Measurements from ENCODE around the gene NCOR1. TPM values are rescaled to one million over a fixed set of nuclear protein-coding genes. Genes with fewer than 3 reads are reported as not detected.

NCOR1 gene
- total RNA-seq, 1 experiment from 2014 or later = 171 TPM

GRCh38 chr17:15981646-15982580 is 233.4 kb downstream of the NCOR1 start:
- Histone ChIP-seq H3K4me3 (no peak overlapping the region; the same call in 1 of the 2 replicates), H3K4me2 (peak overlapping the region; percentile 69), H3K79me2 (ENCODE audit: low read depth) (peaks cover 33% of the 10 kb centered on the region; the same call in 1 of the 2 replicates), H3K27ac (peak overlapping the region; percentile 93), H3K27me3 (ENCODE audit: insufficient read depth, low read depth) (no peaks in the 10 kb centered on the region), H3K9me2 (ENCODE audit: insufficient read depth) (no peaks in the 10 kb centered on the region), H3F3A (ENCODE audit: insufficient read depth, low read depth) (peaks cover 54% of the 10 kb centered on the region), H3K4me1 (replicated peaks; ENCODE audit: insufficient read depth) (peaks cover 42% of the 10 kb centered on the region), H3K9me3 (ENCODE audit: insufficient read depth, low read depth) (no peaks in the 10 kb centered on the region), H2AFZ (no peak overlapping the region), H3K36me3 (ENCODE audit: low read depth) (peaks cover 7% of the 10 kb centered on the region; the same call in 1 of the 2 replicates), H4K20me1 (ENCODE audit: insufficient read depth) (no peaks in the 10 kb centered on the region)
- intact Hi-C loops (cut with micrococcal nuclease; ENCODE audit: unreplicated experiment) = loop anchor here (1.0 to 2.0 kb wide), 5 partner anchors 15 to 89 kb away; no protein-coding TSS in a partner anchor
- peak; percentile 35 to 79 for DNase-seq
- BruUV-seq (replicated peaks) = no TSS peak
- TF ChIP-seq CTCF (conservative IDR thresholded peaks at IDR 0.05) (no peak), EZH2 (IDR thresholded peaks at IDR 0.05; ENCODE audit: low read depth) (no peak)
- ChIA-PET POLR2A (ENCODE audit: unreplicated experiment) (interaction anchor here (0.6 kb wide), 1 partner anchor 18 kb away, joined by 5 read pairs; the partner anchor contains the start of genes TTC19 and ZSWIM7), CTCF (interaction anchor here (0.8 kb wide), 1 partner anchor 152 kb away, joined by 6 read pairs; no protein-coding TSS in a partner anchor)

GRCh38 chr17:15981208-15981607 is 234.1 kb downstream of the NCOR1 start:
- Histone ChIP-seq H3K27ac (peak overlapping the region; percentile 93), H3K4me3 (peak overlapping the region; percentile 10; the same call in 1 of the 2 replicates), H3F3A (ENCODE audit: insufficient read depth, low read depth) (peaks cover 50% of the 10 kb centered on the region), H3K79me2 (ENCODE audit: low read depth) (peaks cover 40% of the 10 kb centered on the region), H3K9me2 (ENCODE audit: insufficient read depth) (no peaks in the 10 kb centered on the region), H3K4me1 (replicated peaks; ENCODE audit: insufficient read depth) (peaks cover 42% of the 10 kb centered on the region), H3K4me2 (peak overlapping the region; percentile 69), H3K27me3 (ENCODE audit: insufficient read depth, low read depth) (no peaks in the 10 kb centered on the region), H2AFZ (no peak overlapping the region), H3K9me3 (ENCODE audit: insufficient read depth, low read depth) (no peaks in the 10 kb centered on the region), H4K20me1 (ENCODE audit: insufficient read depth) (no peaks in the 10 kb centered on the region), H3K36me3 (ENCODE audit: low read depth) (peaks cover 12% of the 10 kb centered on the region; the same call in 1 of the 2 replicates)
- no TSS peak for BruUV-seq (replicated peaks)
- intact Hi-C loops (cut with micrococcal nuclease; ENCODE audit: unreplicated experiment) = loop anchor here (1.0 kb wide), 2 partner anchors 17 to 33 kb away; no protein-coding TSS in a partner anchor
- DNase-seq = peak in 1 of 2 experiments; percentile 93
- TF ChIP-seq EZH2 (IDR thresholded peaks at IDR 0.05; ENCODE audit: low read depth) = no peak
- TF ChIP-seq CTCF (conservative IDR thresholded peaks at IDR 0.05) = no peak
- POLR2A ChIA-PET (ENCODE audit: unreplicated experiment) = no interaction called here
- CTCF ChIA-PET = interaction anchor here (0.8 kb wide), 1 partner anchor 153 kb away, joined by 6 read pairs; no protein-coding TSS in a partner anchor

Other genes with a start within 250 kb of the NCOR1 start
- gene ZSWIM7, start 215.8 kb downstream of the NCOR1 start, total RNA-seq (2021) = 13.0 and 19.1 TPM in 2 replicates
- gene TTC19, start 215.7 kb downstream of the NCOR1 start, total RNA-seq (2021) = 53.5 and 74.7 TPM in 2 replicates
- 59.2 and 71.8 TPM in 2 replicates for gene PIGL, start 1.7 kb upstream of the NCOR1 start, total RNA-seq (2021)
- 12.6 and 18.1 TPM in 2 replicates for gene CENPV, start 137.9 kb upstream of the NCOR1 start, total RNA-seq (2021)
- gene UBB, start 165.6 kb upstream of the NCOR1 start, total RNA-seq (2021) = 2,044 and 2,361 TPM in 2 replicates
- 3.1 and 5.3 TPM in 2 replicates for gene TRPV2, start 200.0 kb upstream of the NCOR1 start, total RNA-seq (2021)